Hepatocyte (in vitro differentiated cells): Measurements from ENCODE around the gene NCAM1.

Experiments
- CTCF ChIP-seq: fragments of 200-600 bp; sonication (generic); IDR thresholded peaks from 2 replicates; pipeline ENCODE4 v1.5.1; 2016; ENCODE audit warnings: antibody characterized with exemption, mild to moderate bottlenecking; ENCODE audit not compliant: poor library complexity
- EZH2 ChIP-seq: fragments of 200-600 bp; sonication (generic); IDR thresholded peaks from 2 replicates; pipeline ENCODE4 v1.6.1; 2016; ENCODE audit warnings: antibody characterized with exemption, mild to moderate bottlenecking, borderline replicate concordance

GRCh38 chr11:113182288-113182687 lies 221.1 kb downstream of the NCAM1 start:
- no peak for TF ChIP-seq EZH2
- no peak for TF ChIP-seq CTCF
